CD4-positive, alpha-beta T cell treated with Interleukin-15 for 4 hours (primary cell): ENCODE data around the gene NEMP1.
"Not testable (repeated sequence)": the region's sequence is repeated elsewhere in the genome, so short reads cannot be mapped to it uniquely, and the experiment has no call there.

Experiments used
- DNase-seq: peaks from one replicate; pipeline ENCODE4 v3.0.0-alpha.2; 2020; ENCODE audit warnings: low spot score

The NEMP1 gene

GRCh38 chr12:57078519-57079404 is at the start of gene NEMP1:
NEMP1 (minus strand) TSS chr12:57078791; CDS start chr12:57078745, 46 bp downstream.
- peak; percentile 99 for DNase-seq

- peak; percentile 78 for DNase-seq
Observed at GRCh38 chr12:57127726-57128518, 49.3 kb upstream of the NEMP1 start, which contains the start of gene LRP1. LRP1 (plus strand) TSS chr12:57128483; CDS start chr12:57128965, 482 bp downstream.

GRCh38 chr12:57127101-57127725 is 48.6 kb upstream of the NEMP1 start:
- peak; percentile 77 for DNase-seq

GRCh38 chr12:57126561-57126960 is 48.0 kb upstream of the NEMP1 start:
- no peak for DNase-seq

- no peak for DNase-seq
Observed at GRCh38 chr12:57126061-57126460, 47.5 kb upstream of the NEMP1 start.

GRCh38 chr12:57124261-57124877 is 45.8 kb upstream of the NEMP1 start:
- DNase-seq: peak; percentile 82

- DNase-seq: no peak
Observed at GRCh38 chr12:57123813-57124212, 45.2 kb upstream of the NEMP1 start.

GRCh38 chr12:57120718-57121117 is 42.1 kb upstream of the NEMP1 start:
- DNase-seq: not testable (repeated sequence)

GRCh38 chr12:57119294-57120085 is 40.9 kb upstream of the NEMP1 start:
- DNase-seq: no peak

- no peak for DNase-seq
Observed at GRCh38 chr12:57118711-57119271, 40.2 kb upstream of the NEMP1 start.

GRCh38 chr12:57116580-57117281 is 38.1 kb upstream of the NEMP1 start:
- DNase-seq: no peak

- no peak for DNase-seq
Observed at GRCh38 chr12:57112492-57113294, 34.1 kb upstream of the NEMP1 start.

- DNase-seq: peak; percentile 87
Observed at GRCh38 chr12:57111031-57111734, 32.6 kb upstream of the NEMP1 start, which contains the start of gene STAT6. STAT6 (minus strand) TSS chr12:57111362; CDS start chr12:57108278, 3,084 bp downstream.

- peak; percentile 71 for DNase-seq
Observed at GRCh38 chr12:57110104-57111030, 31.8 kb upstream of the NEMP1 start.

- DNase-seq: no peak
Observed at GRCh38 chr12:57109207-57110103, 30.9 kb upstream of the NEMP1 start.

GRCh38 chr12:57107456-57108155 is 29.0 kb upstream of the NEMP1 start:
- no peak for DNase-seq
